HUES6 (cell line): Measurements from ENCODE around the gene CCZ1B.
"Not testable (repeated sequence)": the region's sequence is repeated elsewhere in the genome, so short reads cannot be mapped to it uniquely, and the experiment has no call there.

ENCODE experiments used
- H3K27ac ChIP-seq: 2 replicates; pipeline ENCODE4 v1.7.0; 2013; ENCODE audit warnings: low read depth, mild to moderate bottlenecking, low read length, inconsistent platforms
- H3K27me3 ChIP-seq: 2 replicates; pipeline ENCODE4 v1.6.1; 2013; ENCODE audit warnings: low read length; ENCODE audit not compliant: control insufficient read depth, insufficient read depth
- H3K36me3 ChIP-seq: 2 replicates; pipeline ENCODE4 v1.6.1; 2013; ENCODE audit warnings: low read length; ENCODE audit not compliant: control insufficient read depth, insufficient read depth
- H3K4me1 ChIP-seq: 2 replicates; pipeline ENCODE4 v1.6.1; 2013; ENCODE audit warnings: low read length; ENCODE audit not compliant: control insufficient read depth, insufficient read depth
- H3K4me3 ChIP-seq: 2 replicates; pipeline ENCODE4 v1.5.1; 2013; ENCODE audit warnings: low read depth, low read length
- H3K9ac ChIP-seq: one replicate; pipeline ENCODE4 v1.6.1; 2013; ENCODE audit warnings: mild to moderate bottlenecking, low read length
- H3K9me3 ChIP-seq: 2 replicates; pipeline ENCODE4 v1.6.1; 2013; ENCODE audit warnings: low read depth, low read length; ENCODE audit not compliant: control insufficient read depth, insufficient read depth

The CCZ1B gene

DNA sequence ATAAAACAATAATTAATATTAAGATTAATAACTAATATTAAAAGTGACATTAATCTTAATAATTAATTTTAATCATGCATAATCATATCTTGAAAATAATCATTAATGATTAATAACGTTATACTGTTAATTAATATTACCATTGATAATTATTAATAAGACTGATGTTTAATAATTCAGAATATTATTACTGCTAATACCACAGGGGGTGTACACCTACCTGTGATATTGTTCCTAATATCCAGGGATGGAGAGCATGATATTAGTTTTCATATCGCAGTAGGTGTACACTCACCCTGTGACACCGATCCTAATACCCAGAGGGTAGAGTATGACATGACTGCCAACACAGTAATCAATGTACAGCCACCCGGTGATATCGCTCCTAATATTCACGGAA, 23.1 kb upstream of the CCZ1B start:
- H3K9me3 ChIP-seq, H3K9ac ChIP-seq, H3K27me3 ChIP-seq, H3K27ac ChIP-seq, H3K4me3 ChIP-seq, H3K36me3 ChIP-seq, H3K4me1 ChIP-seq: not testable (repeated sequence)

DNA sequence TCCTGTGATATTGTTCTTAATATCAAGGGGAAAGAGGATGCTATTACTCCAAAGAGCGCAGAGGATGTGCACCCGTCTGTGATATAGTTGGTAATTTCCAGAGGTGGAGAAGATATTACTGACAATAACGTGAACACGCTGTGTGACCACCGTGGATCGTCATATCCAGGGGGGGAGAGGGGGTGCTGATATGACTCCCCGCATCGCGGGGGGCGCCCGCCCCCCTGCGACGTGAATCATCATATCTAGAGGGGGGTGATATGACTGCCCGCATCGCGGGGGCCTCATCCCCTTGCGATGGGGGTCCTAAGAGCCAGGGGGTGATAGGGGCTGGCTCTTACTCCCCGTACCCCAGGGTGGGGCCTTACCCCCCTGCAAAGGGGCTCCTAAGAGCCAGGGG, 21.7 kb upstream of the CCZ1B start:
- H3K9ac ChIP-seq, H3K9me3 ChIP-seq, H3K4me3 ChIP-seq, H3K36me3 ChIP-seq, H3K27me3 ChIP-seq, H3K27ac ChIP-seq, H3K4me1 ChIP-seq: not testable (repeated sequence)

DNA sequence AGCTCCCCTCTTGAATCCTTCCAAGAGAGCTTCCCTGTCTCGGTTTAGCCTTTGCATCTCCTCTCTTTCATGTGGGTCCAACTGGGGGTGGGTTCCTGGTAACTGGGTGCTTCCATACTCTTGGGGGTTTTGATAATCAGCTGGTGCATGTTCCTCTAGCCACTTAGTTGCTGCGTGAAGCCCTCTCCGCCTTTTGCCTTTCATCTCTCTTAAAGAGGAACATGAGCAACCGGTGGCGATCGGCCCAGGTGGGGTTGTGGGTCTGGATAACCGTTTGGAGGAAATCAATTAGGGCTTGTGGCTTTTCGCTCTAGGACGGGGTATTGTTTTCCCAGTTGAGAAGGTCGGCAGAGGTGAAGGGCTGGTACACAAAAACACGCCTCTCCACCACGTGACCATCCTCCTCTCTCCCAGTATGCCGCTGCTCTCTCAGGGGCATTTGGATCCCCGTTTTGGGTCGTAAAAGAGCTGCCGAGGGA, 19.9 kb upstream of the CCZ1B start:
- not testable (repeated sequence) for H3K4me3 ChIP-seq

DNA sequence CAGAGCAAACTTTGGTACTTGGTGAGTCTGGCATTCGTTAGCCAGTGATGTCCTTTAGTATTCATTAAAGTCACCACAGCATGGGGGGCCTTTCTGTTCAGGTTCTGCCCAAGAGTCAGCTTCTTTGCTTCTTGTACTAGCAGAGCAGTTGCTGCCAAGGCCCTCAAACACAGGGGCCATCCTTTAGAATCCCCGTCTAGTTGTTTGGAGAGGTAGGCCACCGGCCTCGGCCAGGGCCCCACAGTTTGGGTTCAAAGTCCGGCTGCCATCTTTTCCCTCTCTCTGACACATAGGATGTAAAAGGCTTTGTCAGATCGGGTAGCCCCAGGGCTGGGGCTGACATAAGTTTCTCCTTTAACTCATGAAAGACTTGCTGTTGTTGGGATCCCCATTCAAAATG, 17.6 kb upstream of the CCZ1B start:
- H3K9me3 ChIP-seq, H3K4me3 ChIP-seq, H3K4me1 ChIP-seq: not testable (repeated sequence)

More for the DNA sequence above, 19.9 kb upstream of the CCZ1B start:
- H3K9ac ChIP-seq, H3K27me3 ChIP-seq, H3K27ac ChIP-seq, H3K9me3 ChIP-seq, H3K4me1 ChIP-seq, H3K36me3 ChIP-seq: not testable (repeated sequence)

DNA sequence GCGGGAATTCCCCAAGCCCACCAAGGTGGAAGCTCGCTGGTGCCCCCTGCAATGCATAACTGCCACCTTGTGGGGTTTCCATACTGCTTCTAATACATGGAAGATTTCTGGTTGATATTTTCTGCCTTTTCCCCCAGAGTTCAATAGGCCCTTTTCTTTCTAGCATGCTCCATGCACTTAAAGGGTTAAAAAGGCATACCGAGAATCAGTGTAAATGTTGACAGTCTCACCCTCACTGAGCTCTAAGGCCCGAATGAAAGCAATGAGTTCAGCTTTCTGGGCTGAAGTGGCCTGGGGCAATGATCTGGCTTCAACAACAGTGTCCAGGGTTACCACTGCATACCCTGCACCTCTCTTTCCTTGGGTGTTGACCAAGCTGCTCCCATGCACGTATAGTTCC, 17.0 kb upstream of the CCZ1B start:
- not testable (repeated sequence) for H3K9me3 ChIP-seq, H3K4me1 ChIP-seq, H3K27me3 ChIP-seq, H3K9ac ChIP-seq, H3K27ac ChIP-seq, H3K36me3 ChIP-seq, H3K4me3 ChIP-seq

More for the DNA sequence above, 17.6 kb upstream of the CCZ1B start:
- not testable (repeated sequence) for H3K27me3 ChIP-seq, H3K9ac ChIP-seq, H3K27ac ChIP-seq, H3K36me3 ChIP-seq

DNA sequence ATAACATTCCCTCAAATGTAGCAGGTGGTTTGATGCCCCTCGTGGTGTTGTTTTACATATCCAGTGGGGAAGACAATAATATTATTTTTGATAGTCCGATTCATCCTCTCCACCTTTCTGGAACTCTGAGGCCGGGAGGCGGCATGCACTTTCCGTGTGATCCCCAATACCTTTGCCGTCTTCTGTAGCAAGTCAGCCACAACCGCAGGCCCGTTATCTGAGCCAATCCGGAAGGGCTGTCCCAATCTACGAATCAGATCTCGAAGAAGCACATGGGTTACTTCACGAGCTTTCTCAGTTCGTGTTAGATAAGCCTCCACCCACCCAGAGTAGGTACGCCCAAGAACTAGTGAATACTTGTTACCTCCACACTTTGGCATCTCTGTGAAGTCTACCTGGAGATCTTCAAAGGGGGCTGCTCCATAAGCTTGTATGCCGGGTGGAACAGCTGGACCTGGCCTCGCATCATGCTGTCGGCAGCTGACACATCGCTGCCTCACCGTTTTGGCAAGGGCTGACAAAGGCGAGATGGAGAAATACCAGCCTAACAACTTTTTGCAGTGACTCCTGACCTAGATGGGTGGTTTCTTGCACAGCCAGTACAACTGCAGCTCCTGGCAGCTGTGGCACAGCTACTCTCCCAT, 16.3 kb upstream of the CCZ1B start:
- not testable (repeated sequence) for H3K36me3 ChIP-seq, H3K4me1 ChIP-seq, H3K9me3 ChIP-seq, H3K27me3 ChIP-seq, H3K9ac ChIP-seq, H3K27ac ChIP-seq, H3K4me3 ChIP-seq

DNA sequence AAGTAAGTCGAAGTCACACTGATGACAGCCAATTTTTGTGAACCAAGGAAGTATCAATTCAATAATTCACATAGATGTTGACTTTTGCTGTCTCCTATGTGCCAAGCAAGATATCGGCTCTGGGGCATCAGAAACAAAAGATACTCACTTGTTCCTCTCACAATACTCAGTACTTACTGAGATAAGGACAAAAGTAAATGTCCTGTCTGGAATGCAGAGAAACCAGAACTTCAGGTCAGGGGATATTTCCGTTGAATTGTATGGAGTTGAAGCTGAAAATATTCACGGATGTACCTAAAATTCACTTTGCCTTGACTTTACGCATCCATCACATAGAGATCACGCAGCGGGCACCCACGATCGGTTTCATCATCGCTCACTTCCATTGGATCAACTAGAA, 11.0 kb upstream of the CCZ1B start:
- not testable (repeated sequence) for H3K9me3 ChIP-seq, H3K27me3 ChIP-seq, H3K9ac ChIP-seq, H3K36me3 ChIP-seq, H3K27ac ChIP-seq, H3K4me1 ChIP-seq, H3K4me3 ChIP-seq

DNA sequence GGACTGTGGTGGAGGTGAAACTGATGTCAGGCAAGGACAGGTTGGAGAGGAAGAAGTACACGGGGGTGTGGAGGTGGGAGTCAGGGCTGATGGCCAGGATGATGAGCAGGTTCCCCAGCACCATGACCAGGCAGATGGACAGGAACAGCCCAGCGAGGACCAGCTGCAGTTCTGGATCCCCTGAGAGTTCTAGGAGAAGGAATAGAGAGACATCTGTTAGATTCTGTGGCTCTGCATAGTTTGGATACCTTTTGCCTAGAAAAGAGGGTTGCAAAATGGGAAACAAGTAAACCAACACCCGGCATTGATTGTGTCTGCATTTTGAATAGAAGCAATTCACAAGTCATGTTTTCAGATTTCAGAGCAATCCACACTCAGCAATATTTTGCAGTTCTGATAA, 9.4 kb upstream of the CCZ1B start:
- not testable (repeated sequence) for H3K4me1 ChIP-seq, H3K27ac ChIP-seq, H3K9ac ChIP-seq, H3K4me3 ChIP-seq, H3K27me3 ChIP-seq, H3K36me3 ChIP-seq, H3K9me3 ChIP-seq

DNA sequence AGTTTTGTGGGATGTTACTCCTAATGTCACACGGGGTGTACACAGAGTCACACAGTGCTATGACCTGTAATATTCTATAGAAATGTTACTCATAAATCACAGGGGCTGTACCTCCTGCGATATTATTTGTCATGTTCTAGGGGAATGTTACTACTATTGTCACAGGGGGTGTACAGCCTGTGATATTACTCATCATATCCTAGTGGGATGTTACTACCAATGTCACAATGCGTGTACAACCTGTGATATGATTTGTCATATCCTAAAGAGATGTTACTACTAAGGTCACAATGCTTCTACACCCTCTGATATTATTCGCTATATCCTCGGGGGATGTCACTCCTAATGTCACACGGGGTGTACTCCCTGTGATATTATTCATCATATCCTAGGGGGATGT, 7.6 kb upstream of the CCZ1B start:
- Histone ChIP-seq H3K9ac (no peak overlapping the region), H3K36me3 (no peaks in the 10 kb centered on the region)

DNA sequence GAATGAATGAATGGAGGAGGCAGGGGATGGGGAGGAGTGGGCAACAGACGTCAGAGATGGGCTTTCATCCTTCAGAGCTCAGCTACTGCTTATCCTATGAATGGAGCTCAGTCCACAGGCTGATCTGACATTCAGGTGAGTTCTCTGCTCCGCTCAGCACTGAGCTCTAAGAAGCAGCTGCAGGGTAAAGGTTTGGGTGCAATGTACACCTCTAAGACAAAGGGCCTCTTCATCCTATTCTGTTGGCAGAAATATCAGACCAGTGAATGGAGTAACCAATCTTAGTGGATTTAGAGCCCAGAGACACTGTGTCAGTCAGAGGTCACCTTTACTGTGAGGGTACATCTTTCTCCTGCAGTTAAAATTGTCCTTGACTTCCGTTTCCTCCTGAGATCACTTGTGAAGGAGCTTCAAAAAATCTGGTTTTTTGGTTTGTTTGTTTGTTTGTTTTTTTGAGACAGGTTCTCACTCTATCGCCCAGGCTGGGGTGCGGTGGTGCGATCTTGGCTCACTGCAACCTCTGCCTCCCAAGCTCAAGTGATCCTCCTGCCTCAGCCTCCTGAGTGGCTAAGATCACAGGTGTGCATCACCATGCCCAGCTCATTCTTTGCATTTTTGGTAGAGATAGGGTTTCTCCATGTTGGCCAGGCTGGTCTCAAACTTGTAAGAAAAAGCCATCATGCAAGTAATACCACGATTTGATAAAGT, 5.1 kb upstream of the CCZ1B start:
- Histone ChIP-seq H3K27me3 (peaks cover 8% of the 10 kb centered on the region; the same call in 1 of the 2 replicates), H3K27ac (no peak overlapping the region), H3K4me3 (no peak overlapping the region), H3K9ac (no peak overlapping the region), H3K9me3 (no peaks in the 10 kb centered on the region), H3K36me3 (no peaks in the 10 kb centered on the region), H3K4me1 (no peaks in the 10 kb centered on the region)

More for the DNA sequence above, 7.6 kb upstream of the CCZ1B start:
- no peaks in the 10 kb centered on the region for H3K9me3 ChIP-seq
- H3K27ac ChIP-seq: no peak overlapping the region
- no peak overlapping the region for H3K4me3 ChIP-seq
- no peaks in the 10 kb centered on the region for H3K4me1 ChIP-seq
- H3K27me3 ChIP-seq: peaks cover 8% of the 10 kb centered on the region; the same call in 1 of the 2 replicates

DNA sequence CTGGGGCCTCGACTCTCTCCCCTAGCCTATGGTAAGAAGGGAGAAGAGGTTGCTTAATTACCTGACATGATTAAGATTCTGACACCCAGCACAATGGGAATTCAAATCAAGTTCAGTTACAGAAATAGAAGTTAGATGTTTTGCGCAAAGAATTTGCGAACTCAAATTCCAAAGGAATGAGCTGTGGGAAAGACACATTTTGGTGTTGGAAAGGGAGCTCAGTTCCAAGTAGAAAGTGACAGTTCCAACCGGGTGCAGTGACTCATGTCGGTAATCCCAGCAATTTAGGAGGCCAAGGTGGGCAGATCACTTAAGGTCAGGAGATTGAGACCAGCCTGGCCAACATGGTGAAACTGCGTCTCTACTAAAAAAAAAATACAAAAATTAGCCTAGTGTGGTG, 4.0 kb upstream of the CCZ1B start:
- not testable (repeated sequence) for H3K27ac ChIP-seq, H3K9ac ChIP-seq, H3K9me3 ChIP-seq, H3K36me3 ChIP-seq, H3K4me3 ChIP-seq, H3K4me1 ChIP-seq, H3K27me3 ChIP-seq
